Activated CD4-positive, alpha-beta T cell treated with anti-CD3 and anti-CD28 coated beads, Interleukin-2, amount 10 ng/mL, durations not matched to agents 7 days and 5 days (primary cell): ENCODE data around the gene C19orf47. TPM values are rescaled to one million over a fixed set of nuclear protein-coding genes. Genes with fewer than 3 reads are reported as not detected.

Experiments
- CTCF ChIA-PET: fragments of 350-600 bp; sonication (Branson Sonifier 250); formaldehyde crosslinking; loops from one replicate; lab custom pipeline; 2021; ENCODE audit warnings: antibody characterized with exemption; lab: Charles Lee
- POLR2A ChIA-PET: fragments of 350-600 bp; sonication (Branson Sonifier 250); formaldehyde crosslinking; loops from one replicate; lab custom pipeline; 2021; ENCODE audit warnings: antibody characterized with exemption; lab: Charles Lee
- DNase-seq: peaks from one replicate; pipeline ENCODE4 v3.0.0-alpha.2; 2020
- H3K27ac Mint-ChIP-seq: one replicate; pipeline ENCODE4 v1.8.0; 2021; ENCODE audit warnings: mild to moderate bottlenecking, moderate library complexity, mixed read lengths
- H3K27me3 Mint-ChIP-seq: one replicate; pipeline ENCODE4 v1.8.0; 2021; ENCODE audit warnings: mixed read lengths
- H3K36me3 Mint-ChIP-seq: one replicate; pipeline ENCODE4 v1.8.0; 2021; ENCODE audit warnings: low read depth, mixed read lengths
- H3K4me1 Mint-ChIP-seq: one replicate; pipeline ENCODE4 v1.8.0; 2021; ENCODE audit warnings: mixed read lengths
- H3K4me3 Mint-ChIP-seq: one replicate; pipeline ENCODE4 v1.8.0; 2021; ENCODE audit warnings: mild to moderate bottlenecking, moderate library complexity, mixed read lengths
- H3K9me3 Mint-ChIP-seq: one replicate; pipeline ENCODE4 v1.8.0; 2021; ENCODE audit warnings: mixed read lengths
- total RNA-seq, 2 experiments: library from RNA; stranded (reverse); gene quantifications; one replicate each; pipeline ENCODE4 v1.2.3, GENCODE V29; 2021

Gene C19orf47
- total RNA-seq, 2 experiments from 2014 or later: 21.8 to 25.3 TPM

DNA sequence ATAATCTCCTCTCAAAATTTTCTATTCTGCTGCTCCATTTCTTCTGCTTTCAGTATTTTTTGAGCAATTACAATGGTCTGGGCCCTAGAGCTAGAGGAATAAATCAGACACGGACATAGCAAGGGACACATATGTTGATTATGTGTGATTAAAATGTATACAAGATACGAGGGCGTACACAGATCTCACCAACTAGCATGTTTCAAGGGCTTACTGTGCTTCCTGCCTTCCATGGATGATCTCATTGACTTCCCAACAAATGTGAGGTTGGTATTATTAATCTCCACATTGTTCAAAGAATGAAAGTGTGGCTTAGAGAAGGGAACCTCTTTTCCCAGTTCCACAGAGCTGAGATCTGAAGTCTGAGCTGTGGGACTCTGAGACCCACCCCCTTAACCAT lies 9.4 kb upstream of the C19orf47 start:
- Mint-ChIP-seq H3K4me3 (no peak overlapping the region), H3K27ac (no peak overlapping the region), H3K9me3 (no peaks in the 10 kb centered on the region), H3K36me3 (no peaks in the 10 kb centered on the region), H3K27me3 (no peaks in the 10 kb centered on the region), H3K4me1 (peaks cover 11% of the 10 kb centered on the region)
- ChIA-PET CTCF (no interaction called here), POLR2A (no interaction called here)
- no peak for DNase-seq

DNA sequence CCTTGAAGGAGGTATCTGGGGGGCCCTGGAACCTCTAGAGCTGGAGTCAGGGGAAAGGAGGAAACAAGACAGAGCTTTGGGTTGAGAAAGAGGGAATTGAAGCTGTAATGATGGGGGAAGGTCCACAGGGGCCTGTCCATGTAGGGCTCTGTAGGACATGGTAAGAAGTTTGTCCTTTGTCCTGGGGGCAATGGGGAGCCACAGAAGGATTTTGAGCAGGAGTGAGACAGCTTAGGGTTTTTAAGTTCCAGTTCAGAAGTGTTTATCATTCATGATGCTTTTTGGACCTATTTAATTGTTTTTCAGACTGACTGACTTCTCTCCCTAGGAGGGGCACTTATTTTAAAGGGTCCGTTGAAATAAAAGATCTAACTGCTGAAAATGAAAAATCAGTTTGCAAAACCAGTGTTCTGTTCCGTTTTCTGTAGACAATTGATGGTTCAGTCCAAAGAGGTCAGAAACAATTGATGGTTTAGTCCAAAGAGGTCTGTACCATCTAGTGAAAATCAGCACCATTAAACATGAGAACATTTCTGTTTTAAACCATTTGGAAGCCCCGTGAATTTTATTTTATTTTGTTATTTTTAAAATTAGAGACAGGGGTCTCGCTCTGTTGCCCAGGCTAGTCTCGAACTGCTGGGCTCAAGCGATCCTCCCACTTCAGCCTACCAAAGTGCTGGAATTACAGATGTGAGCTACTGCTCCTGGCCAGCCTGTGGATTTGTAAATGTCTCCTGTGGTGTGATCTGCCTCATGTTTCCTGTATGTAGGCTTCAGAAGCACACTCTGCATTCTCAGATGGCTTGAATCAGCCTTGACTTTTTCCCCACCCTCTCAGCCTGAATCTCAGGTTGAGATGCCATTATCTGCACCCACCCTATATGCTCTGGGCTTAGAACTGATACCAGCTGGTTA lies 8.7 kb upstream of the C19orf47 start:
- POLR2A ChIA-PET: no interaction called here
- no peak overlapping the region for H3K4me3 Mint-ChIP-seq
- no peaks in the 10 kb centered on the region for H3K36me3 Mint-ChIP-seq

DNA sequence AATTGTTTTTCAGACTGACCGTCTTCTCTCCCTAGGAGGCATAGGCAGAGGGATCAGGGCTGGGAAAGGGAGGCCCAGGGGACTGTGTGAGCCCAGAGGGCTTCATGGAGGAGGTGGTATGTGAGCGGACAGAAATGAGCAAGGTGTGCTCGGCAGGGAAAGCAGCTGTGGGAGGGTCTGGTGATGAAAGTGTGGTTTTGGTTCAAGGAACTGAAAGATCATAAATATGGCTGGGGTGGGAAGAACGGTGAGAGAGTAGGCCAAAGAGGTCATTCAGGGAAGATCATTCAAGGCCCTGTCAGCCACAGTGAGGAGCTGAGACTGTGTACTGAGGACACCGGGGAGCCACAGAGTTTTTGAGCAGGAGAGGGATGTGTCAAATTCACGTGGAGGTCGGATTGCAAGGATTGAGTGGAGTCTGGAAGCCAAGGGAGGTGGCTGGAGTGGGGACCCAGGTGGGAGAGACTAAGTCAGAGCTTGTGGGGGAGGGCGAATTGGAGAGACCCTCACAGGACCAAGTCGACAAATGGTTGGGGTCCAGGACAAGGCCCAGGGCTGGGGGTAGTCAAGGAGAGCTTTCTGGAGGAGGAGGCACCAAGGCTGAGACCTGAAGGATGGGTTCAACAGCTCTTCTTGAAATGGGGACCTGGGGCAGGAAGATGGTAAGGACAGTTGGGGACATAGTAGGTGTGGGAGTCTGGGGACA lies 7.9 kb upstream of the C19orf47 start:
- H3K27me3 Mint-ChIP-seq: no peaks in the 10 kb centered on the region
- H3K4me1 Mint-ChIP-seq: peaks cover 14% of the 10 kb centered on the region
- H3K4me3 Mint-ChIP-seq: no peak overlapping the region
- ChIA-PET CTCF (interaction anchor here (0.5 kb wide), 1 partner anchor 847 kb away, joined by 5 read pairs; no protein-coding TSS in a partner anchor), POLR2A (no interaction called here)
- no peaks in the 10 kb centered on the region for H3K36me3 Mint-ChIP-seq
- DNase-seq: no peak
- no peaks in the 10 kb centered on the region for H3K9me3 Mint-ChIP-seq
- peak overlapping the region; percentile 14 for H3K27ac Mint-ChIP-seq

More for the DNA sequence above, 8.7 kb upstream of the C19orf47 start:
- Mint-ChIP-seq H3K9me3 (no peaks in the 10 kb centered on the region), H3K27me3 (no peaks in the 10 kb centered on the region), H3K27ac (no peak overlapping the region), H3K4me1 (peaks cover 9% of the 10 kb centered on the region)
- no peak for DNase-seq
- CTCF ChIA-PET: interaction anchor here (0.5 kb wide), 1 partner anchor 846 kb away, joined by 5 read pairs; no protein-coding TSS in a partner anchor

DNA sequence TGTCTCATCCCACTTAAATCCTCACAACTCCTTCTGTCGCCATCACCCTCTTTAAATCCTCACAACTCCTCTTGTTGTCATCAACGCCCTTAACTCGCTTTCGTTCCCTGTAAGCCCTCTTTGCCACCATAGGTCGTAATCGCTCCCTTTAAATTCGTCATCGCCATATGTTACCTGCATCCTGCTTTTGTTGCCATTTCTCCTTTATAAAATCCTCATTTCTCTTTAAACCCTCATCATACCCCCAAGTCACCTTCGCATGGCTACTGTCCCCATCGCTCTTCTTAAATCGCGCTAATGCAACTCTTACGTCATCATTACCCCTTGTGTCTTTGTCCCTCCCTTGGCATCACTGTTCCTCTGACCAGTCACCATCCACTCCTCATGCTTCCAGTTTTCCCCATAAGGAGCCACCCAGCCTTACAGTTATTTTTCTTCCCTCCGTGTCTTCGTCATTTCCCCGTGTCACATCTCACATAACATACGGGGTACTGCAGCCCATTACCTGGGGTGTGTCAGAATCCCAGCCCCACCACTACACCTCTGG lies 837 bp upstream of the C19orf47 start:
- CTCF ChIA-PET: interaction anchor here (0.6 to 1.2 kb wide), 4 partner anchors 17 to 89 kb away, joined by 3 to 4 read pairs (median 3); no protein-coding TSS in a partner anchor
- DNase-seq: peak; percentile 18
- Mint-ChIP-seq H3K27me3 (no peaks in the 10 kb centered on the region), H3K36me3 (no peaks in the 10 kb centered on the region), H3K27ac (peak overlapping the region; percentile 93), H3K9me3 (no peaks in the 10 kb centered on the region), H3K4me3 (peak overlapping the region; percentile 91), H3K4me1 (peaks cover 41% of the 10 kb centered on the region)
- POLR2A ChIA-PET: interaction anchor here (0.6 to 0.7 kb wide), 2 partner anchors 227 to 1597 kb away, joined by 4 read pairs; no protein-coding TSS in a partner anchor

DNA sequence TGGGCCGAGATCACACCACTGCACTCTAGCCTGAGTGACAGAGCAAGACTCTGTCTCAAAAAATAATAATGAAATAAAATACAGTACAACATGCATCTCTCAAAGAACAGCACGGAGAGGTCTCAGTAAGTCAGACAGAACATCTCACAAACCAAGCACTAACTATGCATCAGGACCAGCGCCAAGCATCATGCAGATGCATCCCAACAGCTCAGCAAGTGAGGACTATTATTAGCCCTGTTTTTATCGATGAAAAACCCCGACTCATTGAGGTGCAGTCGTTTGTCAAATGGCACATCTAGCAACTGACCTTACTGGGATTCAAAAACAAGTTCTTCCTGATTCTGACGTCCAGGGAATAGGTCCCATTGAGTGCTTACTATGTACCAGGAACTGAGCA lies 3.8 kb downstream of the C19orf47 start:
- no peak for DNase-seq
- CTCF ChIA-PET: no interaction called here
- peaks cover 5% of the 10 kb centered on the region for H3K36me3 Mint-ChIP-seq
- H3K4me3 Mint-ChIP-seq: no peak overlapping the region
- H3K4me1 Mint-ChIP-seq: peaks cover 32% of the 10 kb centered on the region
- H3K27me3 Mint-ChIP-seq: no peaks in the 10 kb centered on the region
- no peaks in the 10 kb centered on the region for H3K9me3 Mint-ChIP-seq
- no peak overlapping the region for H3K27ac Mint-ChIP-seq
- POLR2A ChIA-PET: no interaction called here

DNA sequence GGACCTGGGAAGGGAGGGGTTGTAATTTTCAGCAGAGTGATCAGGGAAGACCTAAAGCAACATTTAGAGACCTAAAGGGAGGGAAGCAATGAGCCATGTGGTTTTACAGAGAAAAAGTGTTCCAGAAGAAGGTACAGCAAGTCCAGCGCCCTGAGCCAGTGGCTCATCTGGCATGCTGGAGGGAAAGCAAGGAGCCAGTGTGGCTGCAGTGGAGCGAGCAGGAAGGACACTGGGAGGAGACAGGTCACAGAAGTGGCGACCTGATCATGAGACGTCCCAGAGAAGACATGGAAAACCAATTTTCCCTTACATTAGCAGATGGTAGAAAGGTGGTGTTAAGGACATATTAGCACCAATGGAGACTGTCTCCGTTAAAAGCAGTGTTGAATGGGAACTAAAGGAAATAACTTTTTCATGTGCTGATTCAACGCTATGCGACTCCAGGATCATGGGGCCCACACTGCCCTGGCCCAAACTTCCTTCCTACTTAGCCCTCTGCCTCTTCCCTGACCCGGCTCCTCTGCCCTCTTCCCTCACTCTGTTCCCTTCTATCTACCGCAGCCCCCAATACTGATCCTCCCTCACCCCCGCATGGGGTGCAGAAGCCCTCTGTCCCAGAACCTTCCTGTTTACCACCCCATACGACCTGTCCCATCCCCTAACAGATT lies 5.4 kb downstream of the C19orf47 start:
- ChIA-PET POLR2A (no interaction called here), CTCF (no interaction called here)
- Mint-ChIP-seq H3K27ac (no peak overlapping the region), H3K4me3 (no peak overlapping the region), H3K27me3 (no peaks in the 10 kb centered on the region), H3K36me3 (peaks cover 8% of the 10 kb centered on the region), H3K4me1 (peaks cover 24% of the 10 kb centered on the region), H3K9me3 (no peaks in the 10 kb centered on the region)
- DNase-seq: no peak

DNA sequence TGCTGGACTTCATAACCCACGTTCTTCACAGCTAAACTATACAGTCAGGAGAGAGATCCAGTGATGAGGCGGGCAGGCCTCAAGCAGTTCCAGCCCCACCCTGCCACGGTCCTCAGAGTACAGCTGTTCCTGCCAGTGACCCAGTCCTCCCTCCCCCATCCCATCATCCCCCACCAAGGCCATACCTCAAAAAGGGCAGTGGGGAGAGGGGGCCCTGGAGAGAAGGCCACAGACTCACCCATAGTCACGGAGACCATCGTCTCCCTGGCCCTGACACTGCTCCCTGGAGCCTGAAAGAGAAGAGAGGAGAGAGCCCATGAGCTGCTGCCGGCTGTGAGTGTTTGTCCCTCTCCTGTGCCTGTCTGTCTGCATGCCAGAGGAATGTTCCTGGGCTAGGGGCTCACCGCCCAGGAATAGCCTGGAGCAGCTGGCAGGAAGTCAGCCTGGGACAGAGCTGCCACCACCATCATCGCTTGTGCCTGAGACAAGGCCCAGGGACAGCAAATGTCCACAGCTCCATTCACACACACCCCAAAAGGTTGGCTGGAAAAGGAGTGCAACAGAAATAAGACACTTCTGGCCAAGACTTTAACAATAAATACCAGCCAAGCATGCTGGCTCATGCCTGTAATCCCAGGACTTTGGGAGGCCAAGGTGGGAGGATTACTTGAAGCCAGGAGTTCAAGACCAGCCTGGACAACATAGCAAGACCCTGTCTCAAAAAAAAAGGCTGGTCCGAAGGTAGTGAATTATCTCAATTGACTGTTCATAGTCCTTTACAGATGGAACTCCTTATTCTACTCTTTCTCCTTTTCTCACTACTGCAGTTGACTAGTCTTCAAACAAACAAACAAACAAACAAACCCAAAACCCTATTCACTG lies 6.4 kb downstream of the C19orf47 start:
- no peaks in the 10 kb centered on the region for H3K27me3 Mint-ChIP-seq
- H3K27ac Mint-ChIP-seq: no peak overlapping the region
- no peaks in the 10 kb centered on the region for H3K9me3 Mint-ChIP-seq
- no peak overlapping the region for H3K4me3 Mint-ChIP-seq
- peaks cover 15% of the 10 kb centered on the region for H3K4me1 Mint-ChIP-seq
- DNase-seq: no peak
- H3K36me3 Mint-ChIP-seq: peaks cover 8% of the 10 kb centered on the region
- ChIA-PET CTCF (interaction anchor here (0.6 to 1.8 kb wide), 2 partner anchors 11 to 135 kb away, joined by 3 to 6 read pairs; no protein-coding TSS in a partner anchor), POLR2A (no interaction called here)

DNA sequence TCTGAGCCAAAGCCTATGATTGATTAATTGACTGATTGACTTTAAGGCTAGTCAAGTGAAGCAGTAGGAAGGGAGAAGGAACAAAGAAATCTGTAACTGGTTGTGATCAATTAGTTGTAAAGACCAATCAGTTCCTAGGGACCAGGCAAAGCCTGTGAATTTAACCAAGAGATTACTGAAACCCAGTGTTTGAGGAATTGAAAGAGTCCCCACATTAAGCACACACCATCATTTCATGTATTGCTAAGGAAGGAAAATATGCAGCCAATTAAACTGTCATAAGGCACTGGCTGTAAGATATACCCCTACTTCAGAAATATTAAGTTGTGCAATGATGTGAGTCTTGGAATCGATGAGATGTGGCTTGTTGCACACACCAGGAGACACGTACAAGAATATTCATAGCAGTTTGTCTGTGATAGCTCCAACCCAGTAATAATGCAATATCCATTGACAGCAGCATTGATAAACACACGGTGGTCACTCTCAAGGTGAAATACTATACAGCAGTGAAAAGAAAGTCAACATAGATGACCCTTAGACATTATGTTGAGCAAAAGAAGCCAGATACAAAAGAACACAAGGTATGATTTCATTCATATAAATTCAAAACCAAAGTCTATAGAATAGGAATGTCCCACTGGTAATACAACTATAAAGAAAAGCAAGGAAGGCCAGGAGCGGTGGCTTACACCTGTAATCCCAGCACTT lies 9.0 kb downstream of the C19orf47 start:
- CTCF ChIA-PET: interaction anchor here (0.6 to 1.3 kb wide), 3 partner anchors 34 to 1267 kb away, joined by 3 read pairs; no protein-coding TSS in a partner anchor

DNA sequence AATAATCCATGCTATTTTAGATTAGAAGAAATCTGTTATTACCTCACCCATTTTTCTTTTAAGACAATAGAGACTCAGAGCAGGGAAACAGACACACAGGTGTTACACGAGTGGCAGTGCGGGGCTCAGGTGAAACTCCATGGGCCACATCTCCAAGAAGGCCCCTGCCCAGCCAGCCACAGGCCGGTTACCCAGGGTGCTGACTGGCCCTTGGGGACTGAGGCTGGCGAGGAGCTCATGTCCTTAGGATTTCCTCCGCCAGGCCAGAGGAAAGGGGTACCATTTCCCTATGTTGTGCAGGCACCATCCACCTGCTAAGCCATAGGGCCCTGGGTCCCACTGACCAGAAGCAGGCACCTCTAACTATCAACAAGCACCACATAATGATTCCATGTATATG lies 10.6 kb downstream of the C19orf47 start:
- no peak overlapping the region for H3K4me3 Mint-ChIP-seq
- H3K9me3 Mint-ChIP-seq: no peaks in the 10 kb centered on the region
- peaks cover 19% of the 10 kb centered on the region for H3K36me3 Mint-ChIP-seq
- H3K27ac Mint-ChIP-seq: no peak overlapping the region
- no peak for DNase-seq
- ChIA-PET POLR2A (no interaction called here), CTCF (interaction anchor here (1.3 to 1.6 kb wide), 2 partner anchors 32 to 127 kb away, joined by 3 read pairs; no protein-coding TSS in a partner anchor)
- no peaks in the 10 kb centered on the region for H3K4me1 Mint-ChIP-seq
- no peaks in the 10 kb centered on the region for H3K27me3 Mint-ChIP-seq

More for the DNA sequence above, 9.0 kb downstream of the C19orf47 start:
- no peaks in the 10 kb centered on the region for H3K9me3 Mint-ChIP-seq
- peaks cover 4% of the 10 kb centered on the region for H3K4me1 Mint-ChIP-seq
- peaks cover 9% of the 10 kb centered on the region for H3K36me3 Mint-ChIP-seq
- no peak overlapping the region for H3K27ac Mint-ChIP-seq
- H3K27me3 Mint-ChIP-seq: no peaks in the 10 kb centered on the region
- POLR2A ChIA-PET: no interaction called here
- DNase-seq: no peak
- H3K4me3 Mint-ChIP-seq: no peak overlapping the region

DNA sequence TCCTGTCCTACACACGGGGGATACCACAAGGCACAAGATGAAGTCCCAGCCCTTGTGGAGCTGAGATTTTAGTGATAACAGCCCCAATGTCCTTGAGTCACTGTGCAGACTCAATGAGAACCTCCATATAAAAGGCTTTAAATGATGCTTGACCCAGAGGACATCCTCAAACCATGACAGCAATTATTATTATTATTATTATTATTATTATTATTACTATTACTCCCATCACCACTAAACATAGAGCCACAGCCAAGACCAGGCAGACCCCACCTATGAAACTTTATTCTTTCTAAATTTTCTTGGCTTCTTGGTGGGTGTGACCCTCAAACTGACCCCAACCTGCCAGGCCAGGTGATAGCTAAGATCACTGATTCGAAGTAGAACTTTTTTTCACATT lies 11.1 kb downstream of the C19orf47 start:
- H3K4me1 Mint-ChIP-seq: no peaks in the 10 kb centered on the region
- POLR2A ChIA-PET: no interaction called here
- peaks cover 21% of the 10 kb centered on the region for H3K36me3 Mint-ChIP-seq
- no peak overlapping the region for H3K27ac Mint-ChIP-seq
- H3K4me3 Mint-ChIP-seq: no peak overlapping the region
- no peak for DNase-seq
- no peaks in the 10 kb centered on the region for H3K27me3 Mint-ChIP-seq
- no peaks in the 10 kb centered on the region for H3K9me3 Mint-ChIP-seq
- CTCF ChIA-PET: interaction anchor here (1.6 kb wide), 1 partner anchor 127 kb away, joined by 3 read pairs; no protein-coding TSS in a partner anchor

DNA sequence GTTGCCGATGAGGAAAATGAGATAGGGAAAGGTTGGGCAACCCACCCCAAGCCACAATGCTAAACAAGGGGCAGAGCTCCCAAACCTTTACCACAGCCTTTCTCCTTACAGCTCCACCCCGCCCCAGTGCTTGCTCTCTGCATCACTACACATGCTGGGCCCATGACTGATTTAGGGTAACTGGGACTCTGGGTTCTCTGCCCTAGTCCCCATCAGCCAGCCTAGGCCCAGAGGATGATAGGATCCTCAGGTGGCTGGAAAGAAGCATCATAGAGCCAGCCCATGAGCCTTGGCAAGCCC lies 11.6 kb downstream of the C19orf47 start:
- H3K27ac Mint-ChIP-seq: no peak overlapping the region
- H3K27me3 Mint-ChIP-seq: no peaks in the 10 kb centered on the region
- H3K36me3 Mint-ChIP-seq: peaks cover 22% of the 10 kb centered on the region
- no peak overlapping the region for H3K4me3 Mint-ChIP-seq
- no peaks in the 10 kb centered on the region for H3K9me3 Mint-ChIP-seq
- ChIA-PET POLR2A (no interaction called here), CTCF (interaction anchor here (1.6 kb wide), 1 partner anchor 128 kb away, joined by 3 read pairs; no protein-coding TSS in a partner anchor)
- DNase-seq: no peak
- no peaks in the 10 kb centered on the region for H3K4me1 Mint-ChIP-seq
